ENCODE results near the gene ZNF148.
"Not testable (repeated sequence)": the region's sequence is repeated elsewhere in the genome, so short reads cannot be mapped to it uniquely, and the experiment has no call there.

The ZNF148 gene

GRCh38 chr3:125374996-125375941, at the start of gene ZNF148:
TSS of gene ZNF148 (minus strand) at chr3:125375325. CDS start at chr3:125313640, 61,685 bp downstream.
- DNase-seq, result peak; percentile 89

GRCh38 chr3:125418306-125418705, 43.2 kb upstream of the ZNF148 start:
- no peak for DNase-seq

GRCh38 chr3:125416235-125416634, 41.1 kb upstream of the ZNF148 start:
- DNase-seq, result no peak

GRCh38 chr3:125414669-125415068, 39.5 kb upstream of the ZNF148 start:
- no peak for DNase-seq

GRCh38 chr3:125410922-125411321, 35.8 kb upstream of the ZNF148 start:
- DNase-seq, result no peak

GRCh38 chr3:125406070-125406469, 30.9 kb upstream of the ZNF148 start:
- DNase-seq, result no peak

GRCh38 chr3:125405515-125405914, 30.4 kb upstream of the ZNF148 start:
- DNase-seq, result not testable (repeated sequence)

- DNase-seq, result no peak
Measured at GRCh38 chr3:125403789-125404188, 28.7 kb upstream of the ZNF148 start.

- no peak for DNase-seq
Measured at GRCh38 chr3:125402639-125403038, 27.5 kb upstream of the ZNF148 start.

- DNase-seq, result no peak
Measured at GRCh38 chr3:125401402-125401801, 26.3 kb upstream of the ZNF148 start.

- peak; percentile 14 for DNase-seq
Measured at GRCh38 chr3:125398952-125399351, 23.8 kb upstream of the ZNF148 start.

- DNase-seq, result no peak
Measured at GRCh38 chr3:125395091-125395490, 20.0 kb upstream of the ZNF148 start.

- DNase-seq, result no peak
Measured at GRCh38 chr3:125394406-125394805, 19.3 kb upstream of the ZNF148 start.

GRCh38 chr3:125389282-125389681, 14.2 kb upstream of the ZNF148 start:
- no peak for DNase-seq

- not testable (repeated sequence) for DNase-seq
Measured at GRCh38 chr3:125388369-125388768, 13.2 kb upstream of the ZNF148 start.

- DNase-seq, result no peak
Measured at GRCh38 chr3:125386811-125387210, 11.7 kb upstream of the ZNF148 start.

- DNase-seq, result no peak
Measured at GRCh38 chr3:125383744-125384143, 8.6 kb upstream of the ZNF148 start.

- DNase-seq, result peak; percentile 56
Measured at GRCh38 chr3:125382298-125382697, 7.2 kb upstream of the ZNF148 start.

GRCh38 chr3:125381743-125382142, 6.6 kb upstream of the ZNF148 start:
- no peak for DNase-seq

GRCh38 chr3:125381314-125381713, 6.2 kb upstream of the ZNF148 start:
- no peak for DNase-seq

GRCh38 chr3:125379483-125379882, 4.4 kb upstream of the ZNF148 start:
- no peak for DNase-seq

- no peak for DNase-seq
Measured at GRCh38 chr3:125378762-125379161, 3.6 kb upstream of the ZNF148 start.

GRCh38 chr3:125375950-125376679, 990 bp upstream of the ZNF148 start:
- DNase-seq, result peak; percentile 57

- peak; percentile 29 for DNase-seq
Measured at GRCh38 chr3:125374501-125374995, 577 bp downstream of the ZNF148 start.
